Right atrium auricular region (tissue), 2 donors: ENCODE data around the gene SKOR2. TPM values are rescaled to one million over a fixed set of nuclear protein-coding genes. Genes with fewer than 3 reads are reported as not detected.
A peak's percentile ranks its signal among the peaks of the same experiment; 100 is the strongest.

Experiments
- DNase-seq: peaks from one replicate; pipeline ENCODE4 v3.0.0-alpha.2; 2019; ENCODE audit warnings: low spot score
- H3K27ac ChIP-seq, 2 donors: fragments of 200-600 bp; sonication (generic); 1 replicate in 1 of 2; 2 replicates in 1 of 2; pipeline ENCODE4 v1.5.1; 2016 to 2019
- H3K27me3 ChIP-seq, 2 donors: fragments of 200-600 bp; sonication (generic); one replicate each; pipeline versions ENCODE4 v1.5.1 to v1.6.0; 2017 to 2019
- H3K36me3 ChIP-seq: fragments of 200-600 bp; sonication (generic); one replicate; pipeline ENCODE4 v1.5.1; 2016
- H3K4me1 ChIP-seq, 2 donors: fragments of 200-600 bp; sonication (generic); one replicate each; pipeline versions ENCODE4 v1.5.1 to v1.6.0; 2017 to 2019
- H3K4me3 ChIP-seq, 2 donors: fragments of 200-600 bp; sonication (generic); 1 replicate in 1 of 2; 2 replicates in 1 of 2; pipeline ENCODE4 v1.5.1; 2017 to 2019; ENCODE audit warnings: mild to moderate bottlenecking in 1 of 2, moderate library complexity in 1 of 2
- H3K9me3 ChIP-seq, 2 donors: fragments of 200-600 bp; sonication (generic); one replicate each; pipeline ENCODE4 v1.5.1; 2019
- CTCF ChIP-seq, 2 donors: fragments of 200-600 bp; sonication (generic); IDR thresholded peaks; one replicate each; pipeline ENCODE4 v1.5.1; 2019; ENCODE audit warnings: antibody characterized with exemption in 2 of 2
- total RNA-seq, 2 donors: library from RNA; depleted of rRNA; stranded (reverse); fragments of >200 nt; gene quantifications; one replicate each; pipeline ENCODE4 v1.1.0, GENCODE V29; 2016

The SKOR2 gene
- total RNA-seq, 2 donors from 2014 or later: not detected

GRCh38 chr18:47175898-47176575 is 75.4 kb downstream of the SKOR2 start, which contains the start of gene IER3IP1:
Gene IER3IP1, minus strand, starts transcription at chr18:47176364. Its CDS starts 87 bp downstream, at chr18:47176277.
- peak in 1 of 2 donors; percentile 49 for TF ChIP-seq CTCF (IDR thresholded peaks at IDR 0.05)

DNA sequence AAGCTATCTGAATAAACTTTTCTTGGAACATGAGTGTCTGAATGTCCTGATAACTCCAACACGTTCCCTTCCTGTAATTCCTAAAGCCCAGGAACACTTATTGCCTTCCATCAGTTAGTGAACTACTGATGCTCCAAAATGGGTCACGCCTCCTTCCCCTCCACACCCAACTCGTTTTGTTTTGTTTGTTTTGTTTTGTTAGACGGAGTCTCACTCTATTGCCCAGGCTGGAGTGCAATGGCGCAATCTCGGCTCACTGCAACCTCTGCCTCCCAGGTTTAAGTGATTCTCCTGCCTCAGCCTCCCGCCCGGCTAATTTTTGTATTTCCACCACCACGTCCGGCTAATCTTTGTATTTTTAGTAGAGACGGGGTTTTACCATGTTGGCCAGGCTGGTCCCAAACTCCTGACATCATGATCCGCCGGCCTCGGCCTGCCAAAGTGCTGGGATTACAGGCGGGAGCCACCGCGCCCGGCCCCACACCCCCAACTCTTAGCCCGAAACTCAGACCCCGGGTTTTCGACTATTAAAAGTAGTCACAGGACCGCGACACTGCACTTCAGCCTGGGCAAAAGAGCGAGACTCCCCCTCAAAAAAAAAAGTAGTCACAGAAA is 76.1 kb downstream of the SKOR2 start:
- Histone ChIP-seq H3K9me3 (no peaks in the 10 kb centered on the region), H3K27me3 (no peaks in the 10 kb centered on the region), H3K4me3 (peak overlapping the region; percentile 82 to 89), H3K36me3 (no peaks in the 10 kb centered on the region), H3K4me1 (peaks cover 0 to 25% of the 10 kb centered on the region in 2 donors), H3K27ac (peak overlapping the region; percentile 78 to 84)
- DNase-seq: no peak
- TF ChIP-seq CTCF (IDR thresholded peaks at IDR 0.05): no peak

More at GRCh38 chr18:47175898-47176575, 75.4 kb downstream of the SKOR2 start, which contains the start of gene IER3IP1:
- H3K27ac ChIP-seq: peak within 1 kb of the TSS; percentile 78 to 84
- peaks cover 0 to 25% of the 10 kb centered on the region in 2 donors for H3K4me1 ChIP-seq
- no peaks in the 10 kb centered on the region for H3K27me3 ChIP-seq
- peak; percentile 93 for DNase-seq
- H3K4me3 ChIP-seq: peak within 1 kb of the TSS; percentile 82 to 89
- no peaks in the 10 kb centered on the region for H3K36me3 ChIP-seq
- no peaks in the 10 kb centered on the region for H3K9me3 ChIP-seq

GRCh38 chr18:47174545-47175116 is 76.8 kb downstream of the SKOR2 start:
- no peak for TF ChIP-seq CTCF (IDR thresholded peaks at IDR 0.05)
- H3K4me1 ChIP-seq: peaks cover 0 to 25% of the 10 kb centered on the region in 2 donors
- no peak overlapping the region for H3K27ac ChIP-seq

DNA sequence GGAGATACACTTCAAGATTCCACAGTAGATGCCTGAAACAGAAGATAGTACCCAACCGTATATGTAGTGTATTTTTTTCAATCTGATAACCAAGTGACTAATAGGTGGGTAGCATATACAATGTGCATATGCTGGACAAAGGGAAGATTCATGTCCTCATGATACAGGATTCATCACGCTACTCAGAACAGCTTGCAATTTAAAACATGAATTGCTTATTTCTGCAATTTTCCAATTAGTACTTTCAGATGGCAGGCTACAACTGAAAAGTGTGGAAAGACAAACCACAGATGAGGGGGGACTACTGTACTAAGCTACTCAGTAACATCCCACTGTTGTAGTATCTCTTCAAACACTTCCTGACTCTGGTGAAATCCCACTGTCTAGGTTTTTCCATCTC is 79.0 kb downstream of the SKOR2 start:
- TF ChIP-seq CTCF (IDR thresholded peaks at IDR 0.05): no peak
- Histone ChIP-seq H3K27ac (no peak overlapping the region), H3K4me1 (peaks cover 0 to 25% of the 10 kb centered on the region in 2 donors), H3K4me3 (no peak overlapping the region), H3K27me3 (no peaks in the 10 kb centered on the region), H3K36me3 (no peaks in the 10 kb centered on the region), H3K9me3 (no peaks in the 10 kb centered on the region)
- DNase-seq: no peak

More at GRCh38 chr18:47174545-47175116, 76.8 kb downstream of the SKOR2 start:
- Histone ChIP-seq H3K9me3 (no peaks in the 10 kb centered on the region), H3K36me3 (no peaks in the 10 kb centered on the region), H3K27me3 (no peaks in the 10 kb centered on the region), H3K4me3 (peak overlapping the region; percentile 82 to 89)
- DNase-seq: no peak

- Histone ChIP-seq H3K4me1 (peaks cover 0 to 22% of the 10 kb centered on the region in 2 donors), H3K36me3 (no peaks in the 10 kb centered on the region), H3K9me3 (no peaks in the 10 kb centered on the region), H3K27ac (no peak overlapping the region), H3K27me3 (no peaks in the 10 kb centered on the region), H3K4me3 (no peak overlapping the region)
- no peak for TF ChIP-seq CTCF (IDR thresholded peaks at IDR 0.05)
- no peak for DNase-seq
These were observed 82.5 kb downstream of the SKOR2 start for GRCh38 chr18:47168913-47169312.
